ENCODE data around the gene FLVCR2.

FLVCR2 gene

GRCh38 chr14:75607044-75607443, 28.6 kb downstream of the FLVCR2 start:
- TF ChIP-seq TAF1 (IDR thresholded peaks at IDR 0.05; ENCODE audit: borderline replicate concordance, insufficient read depth, low read length), result no peak
- TF ChIP-seq SIN3A (IDR thresholded peaks at IDR 0.05; ENCODE audit: borderline replicate concordance, insufficient read depth, low read length), result no peak
- TF ChIP-seq FOXP2 (optimal IDR thresholded peaks at IDR 0.05; ENCODE audit: borderline replicate concordance, extremely low read depth, extremely low read length, insufficient read depth), result no peak
- TF ChIP-seq, protein P1, sequence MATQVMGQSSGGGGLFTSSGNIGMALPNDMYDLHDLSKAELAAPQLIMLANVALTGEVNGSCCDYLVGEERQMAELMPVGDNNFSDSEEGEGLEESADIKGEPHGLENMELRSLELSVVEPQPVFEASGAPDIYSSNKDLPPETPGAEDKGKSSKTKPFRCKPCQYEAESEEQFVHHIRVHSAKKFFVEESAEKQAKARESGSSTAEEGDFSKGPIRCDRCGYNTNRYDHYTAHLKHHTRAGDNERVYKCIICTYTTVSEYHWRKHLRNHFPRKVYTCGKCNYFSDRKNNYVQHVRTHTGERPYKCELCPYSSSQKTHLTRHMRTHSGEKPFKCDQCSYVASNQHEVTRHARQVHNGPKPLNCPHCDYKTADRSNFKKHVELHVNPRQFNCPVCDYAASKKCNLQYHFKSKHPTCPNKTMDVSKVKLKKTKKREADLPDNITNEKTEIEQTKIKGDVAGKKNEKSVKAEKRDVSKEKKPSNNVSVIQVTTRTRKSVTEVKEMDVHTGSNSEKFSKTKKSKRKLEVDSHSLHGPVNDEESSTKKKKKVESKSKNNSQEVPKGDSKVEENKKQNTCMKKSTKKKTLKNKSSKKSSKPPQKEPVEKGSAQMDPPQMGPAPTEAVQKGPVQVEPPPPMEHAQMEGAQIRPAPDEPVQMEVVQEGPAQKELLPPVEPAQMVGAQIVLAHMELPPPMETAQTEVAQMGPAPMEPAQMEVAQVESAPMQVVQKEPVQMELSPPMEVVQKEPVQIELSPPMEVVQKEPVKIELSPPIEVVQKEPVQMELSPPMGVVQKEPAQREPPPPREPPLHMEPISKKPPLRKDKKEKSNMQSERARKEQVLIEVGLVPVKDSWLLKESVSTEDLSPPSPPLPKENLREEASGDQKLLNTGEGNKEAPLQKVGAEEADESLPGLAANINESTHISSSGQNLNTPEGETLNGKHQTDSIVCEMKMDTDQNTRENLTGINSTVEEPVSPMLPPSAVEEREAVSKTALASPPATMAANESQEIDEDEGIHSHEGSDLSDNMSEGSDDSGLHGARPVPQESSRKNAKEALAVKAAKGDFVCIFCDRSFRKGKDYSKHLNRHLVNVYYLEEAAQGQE (IDR thresholded peaks at IDR 0.05; ENCODE audit: insufficient read depth in 1 of 2, low read depth in 2 of 2, low read length in 2 of 2), result no peak
- no peak for TF ChIP-seq POLR2AphosphoS5 (IDR thresholded peaks at IDR 0.05; ENCODE audit: low read depth, low read length)

GRCh38 chr14:75607842-75608640, 29.6 kb downstream of the FLVCR2 start:
- TF ChIP-seq POLR2AphosphoS5 (IDR thresholded peaks at IDR 0.05; ENCODE audit: low read depth, low read length) (no peak), SIN3A (IDR thresholded peaks at IDR 0.05; ENCODE audit: borderline replicate concordance, insufficient read depth, low read length) (no peak), TAF1 (IDR thresholded peaks at IDR 0.05; ENCODE audit: borderline replicate concordance, insufficient read depth, low read length) (no peak), FOXP2 (optimal IDR thresholded peaks at IDR 0.05; ENCODE audit: borderline replicate concordance, extremely low read depth, extremely low read length, insufficient read depth) (no peak)
- TF ChIP-seq, protein P1 (IDR thresholded peaks at IDR 0.05; ENCODE audit: insufficient read depth in 1 of 2, low read depth in 2 of 2, low read length in 2 of 2), result no peak

- no peak for TF ChIP-seq POLR2AphosphoS5 (IDR thresholded peaks at IDR 0.05; ENCODE audit: low read depth, low read length)
- no peak for TF ChIP-seq FOXP2 (optimal IDR thresholded peaks at IDR 0.05; ENCODE audit: borderline replicate concordance, extremely low read depth, extremely low read length, insufficient read depth)
- TF ChIP-seq SIN3A (IDR thresholded peaks at IDR 0.05; ENCODE audit: borderline replicate concordance, insufficient read depth, low read length), result no peak
Measured at GRCh38 chr14:75609116-75609515, 30.7 kb downstream of the FLVCR2 start.

DNA sequence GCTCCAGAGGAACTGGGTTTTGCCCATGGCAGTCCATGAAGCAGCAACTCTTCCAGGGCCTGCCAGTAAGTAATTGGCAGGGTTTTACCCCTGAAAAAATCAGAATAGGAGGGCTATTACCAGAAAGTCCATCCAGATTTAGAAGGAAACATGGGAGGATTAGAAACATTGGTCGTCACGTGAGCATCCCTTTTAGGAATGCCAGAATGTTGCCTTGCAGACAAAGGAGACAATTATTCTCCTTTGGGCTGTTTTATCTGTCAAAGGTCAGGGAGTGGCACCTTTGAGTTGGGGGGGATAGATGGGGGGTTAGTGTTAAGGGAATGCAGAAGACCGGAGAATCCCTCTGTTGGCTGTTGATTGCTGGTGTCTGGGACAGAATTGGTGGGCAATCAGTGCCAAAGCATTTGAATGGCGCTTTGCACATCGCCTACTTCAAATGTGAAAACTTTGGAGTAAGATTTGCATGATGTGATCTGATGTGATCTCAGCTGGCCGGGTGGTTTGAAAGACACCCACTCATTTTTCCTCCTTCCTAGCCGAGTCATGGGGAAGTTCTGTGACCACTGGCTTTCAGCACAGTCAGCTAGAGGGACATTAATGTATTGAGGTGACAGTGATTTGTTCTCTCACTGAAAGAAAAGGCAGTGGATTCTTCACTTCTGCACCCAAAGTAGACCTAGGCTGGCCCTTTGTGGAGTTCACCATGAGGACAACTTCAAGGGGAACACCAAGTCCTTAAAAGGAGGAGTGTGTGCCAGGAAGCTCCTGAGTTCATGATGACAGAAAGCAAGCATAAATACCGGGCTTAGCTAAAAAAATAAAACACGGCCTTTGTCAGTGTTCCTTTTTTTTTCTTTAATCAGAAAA, 31.4 kb downstream of the FLVCR2 start:
- TF ChIP-seq FOXP2 (optimal IDR thresholded peaks at IDR 0.05; ENCODE audit: borderline replicate concordance, extremely low read depth, extremely low read length, insufficient read depth), result no peak

DNA sequence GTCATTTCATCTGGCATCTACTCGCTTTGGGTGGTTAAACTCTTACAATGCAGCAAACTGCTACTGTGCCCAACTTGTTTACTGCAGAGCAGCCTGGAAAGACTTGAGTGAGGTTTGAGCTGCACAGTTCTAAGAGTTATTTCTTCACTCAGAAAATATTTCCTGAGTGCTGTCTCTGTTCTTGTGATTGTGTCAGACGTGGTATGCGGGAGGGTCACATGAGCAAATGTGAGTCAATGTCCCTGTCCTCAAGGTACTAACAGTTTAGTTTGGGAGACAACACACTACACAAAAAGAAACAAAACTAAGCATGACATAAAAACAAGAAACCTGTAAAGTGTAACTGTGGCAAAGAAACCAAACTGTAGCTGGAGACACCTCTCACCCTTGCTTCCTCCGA, 32.4 kb downstream of the FLVCR2 start:
- TF ChIP-seq TAF1 (IDR thresholded peaks at IDR 0.05; ENCODE audit: borderline replicate concordance, insufficient read depth, low read length) (no peak), FOXP2 (optimal IDR thresholded peaks at IDR 0.05; ENCODE audit: borderline replicate concordance, extremely low read depth, extremely low read length, insufficient read depth) (no peak), SIN3A (IDR thresholded peaks at IDR 0.05; ENCODE audit: borderline replicate concordance, insufficient read depth, low read length) (no peak), POLR2AphosphoS5 (IDR thresholded peaks at IDR 0.05; ENCODE audit: low read depth, low read length) (no peak)
- TF ChIP-seq, protein P1 (IDR thresholded peaks at IDR 0.05; ENCODE audit: insufficient read depth in 1 of 2, low read depth in 2 of 2, low read length in 2 of 2), result no peak

All from PFSK-1 (cell line).